22Rv1 (cell line): ENCODE measurements around the gene SLC25A28.

Source experiments
- CTCF ChIP-seq: fragments of 450-650 bp; IDR thresholded peaks from 2 replicates; pipeline ENCODE4 v1.5.1; 2017; ENCODE audit warnings: mild to moderate bottlenecking
- ZFX ChIP-seq: fragments of 450-650 bp; IDR thresholded peaks from 2 replicates; pipeline ENCODE4 v1.6.1; 2017; ENCODE audit warnings: antibody characterized with exemption, borderline replicate concordance

GRCh38 chr10:99623919-99624318, 3.7 kb upstream of the SLC25A28 start:
- TF ChIP-seq ZFX (no peak), CTCF (no peak)
